22Rv1 (cell line): ENCODE measurements around the gene RUNX3.

Experiments
- ZFX ChIP-seq: fragments of 450-650 bp; IDR thresholded peaks from 2 replicates; pipeline ENCODE4 v1.6.1; 2017; ENCODE audit warnings: antibody characterized with exemption, borderline replicate concordance
- TF ChIP-seq, protein P1 (sequence below): fragments of 450-650 bp; IDR thresholded peaks from 2 replicates; pipeline ENCODE4 v1.5.1; 2017; ENCODE audit warnings: mild to moderate bottlenecking

DNA sequence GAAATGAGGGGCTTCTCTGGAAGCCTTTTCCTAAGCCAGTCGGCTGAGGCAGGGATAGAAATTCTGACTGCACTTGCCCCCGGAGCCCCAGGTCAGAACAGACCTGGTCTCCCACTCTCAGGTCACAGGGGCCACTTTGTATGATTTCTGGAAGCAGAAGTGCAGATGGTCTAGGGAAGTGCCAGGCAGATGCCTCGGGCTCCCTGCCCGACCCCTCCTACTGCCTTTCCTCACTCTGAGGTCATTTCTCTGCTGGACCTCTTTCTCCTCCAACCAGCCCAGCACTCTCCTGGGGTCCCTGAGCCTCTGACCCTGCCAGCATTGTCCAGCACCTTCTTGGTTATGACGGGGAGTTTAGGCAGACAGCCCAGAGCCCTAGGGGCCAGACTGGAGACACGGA, 8.7 kb downstream of the RUNX3 start:
- TF ChIP-seq, protein P1, sequence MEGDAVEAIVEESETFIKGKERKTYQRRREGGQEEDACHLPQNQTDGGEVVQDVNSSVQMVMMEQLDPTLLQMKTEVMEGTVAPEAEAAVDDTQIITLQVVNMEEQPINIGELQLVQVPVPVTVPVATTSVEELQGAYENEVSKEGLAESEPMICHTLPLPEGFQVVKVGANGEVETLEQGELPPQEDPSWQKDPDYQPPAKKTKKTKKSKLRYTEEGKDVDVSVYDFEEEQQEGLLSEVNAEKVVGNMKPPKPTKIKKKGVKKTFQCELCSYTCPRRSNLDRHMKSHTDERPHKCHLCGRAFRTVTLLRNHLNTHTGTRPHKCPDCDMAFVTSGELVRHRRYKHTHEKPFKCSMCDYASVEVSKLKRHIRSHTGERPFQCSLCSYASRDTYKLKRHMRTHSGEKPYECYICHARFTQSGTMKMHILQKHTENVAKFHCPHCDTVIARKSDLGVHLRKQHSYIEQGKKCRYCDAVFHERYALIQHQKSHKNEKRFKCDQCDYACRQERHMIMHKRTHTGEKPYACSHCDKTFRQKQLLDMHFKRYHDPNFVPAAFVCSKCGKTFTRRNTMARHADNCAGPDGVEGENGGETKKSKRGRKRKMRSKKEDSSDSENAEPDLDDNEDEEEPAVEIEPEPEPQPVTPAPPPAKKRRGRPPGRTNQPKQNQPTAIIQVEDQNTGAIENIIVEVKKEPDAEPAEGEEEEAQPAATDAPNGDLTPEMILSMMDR: no peak
- TF ChIP-seq ZFX: no peak
